Measurements from ENCODE around the gene FAM131C.
"Not testable (repeated sequence)": the region's sequence is repeated elsewhere in the genome, so short reads cannot be mapped to it uniquely, and the experiment has no call there.

FAM131C gene

DNA sequence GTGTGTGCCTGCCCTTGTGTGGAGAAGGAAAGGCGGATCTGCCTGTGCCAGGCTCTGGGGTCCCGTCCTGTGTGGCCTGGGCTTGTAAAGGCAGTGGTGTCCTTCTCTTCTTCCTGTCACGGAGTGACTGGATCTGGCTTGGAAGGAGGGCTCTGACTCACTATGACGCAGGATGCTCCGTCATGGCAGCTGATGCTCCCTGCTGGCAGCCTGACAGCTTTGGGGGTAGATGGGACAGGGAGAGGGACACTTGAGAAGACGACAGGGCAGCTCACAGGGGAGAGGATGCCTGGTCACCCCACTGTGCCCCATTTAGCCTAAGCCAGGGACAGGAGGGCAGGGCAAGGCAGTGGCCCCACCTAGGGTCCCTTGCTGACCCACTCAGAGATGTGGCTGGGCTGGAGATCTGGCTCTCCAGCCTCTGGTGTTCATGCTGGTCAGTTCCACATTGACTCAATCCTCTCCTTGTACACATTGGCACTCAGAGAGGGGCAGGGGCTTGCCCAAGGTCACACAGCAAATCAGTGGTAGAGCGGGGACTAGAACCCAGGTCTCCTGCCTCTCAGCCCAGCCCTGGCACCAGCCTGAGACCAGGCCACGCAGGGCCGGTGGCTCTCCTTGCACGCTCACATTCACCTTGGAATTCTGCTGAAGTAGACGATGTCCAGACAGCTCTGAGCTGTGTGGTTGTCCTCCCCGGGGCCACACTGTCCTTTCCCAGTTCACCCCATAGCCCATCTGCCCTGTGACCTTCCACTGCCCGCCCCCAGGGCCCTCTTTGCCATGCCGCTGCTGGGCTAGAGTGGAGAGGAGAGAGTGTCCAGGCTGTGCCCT is 2.8 kb upstream of the FAM131C start:
- no peak for DNase-seq

GRCh38 chr1:16075337-16076030 is 2.0 kb upstream of the FAM131C start:
- DNase-seq: no peak

DNA sequence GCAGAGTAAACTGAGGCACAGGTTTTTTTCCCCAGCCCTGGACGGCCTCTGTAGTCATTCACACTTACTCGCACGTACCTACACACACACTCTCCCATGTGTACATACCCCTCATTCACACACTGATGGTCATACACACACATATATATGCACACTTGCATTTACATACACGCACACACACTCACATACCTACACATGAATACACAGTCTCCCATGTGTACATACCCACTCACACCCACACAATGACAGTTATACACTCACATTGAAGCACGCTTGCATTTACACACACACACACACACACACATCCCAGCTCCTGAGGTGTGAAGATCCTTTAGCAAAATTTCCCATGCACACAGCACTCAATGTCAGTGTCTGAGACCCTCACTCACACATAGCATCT is 766 bp upstream of the FAM131C start:
- DNase-seq: no peak

DNA sequence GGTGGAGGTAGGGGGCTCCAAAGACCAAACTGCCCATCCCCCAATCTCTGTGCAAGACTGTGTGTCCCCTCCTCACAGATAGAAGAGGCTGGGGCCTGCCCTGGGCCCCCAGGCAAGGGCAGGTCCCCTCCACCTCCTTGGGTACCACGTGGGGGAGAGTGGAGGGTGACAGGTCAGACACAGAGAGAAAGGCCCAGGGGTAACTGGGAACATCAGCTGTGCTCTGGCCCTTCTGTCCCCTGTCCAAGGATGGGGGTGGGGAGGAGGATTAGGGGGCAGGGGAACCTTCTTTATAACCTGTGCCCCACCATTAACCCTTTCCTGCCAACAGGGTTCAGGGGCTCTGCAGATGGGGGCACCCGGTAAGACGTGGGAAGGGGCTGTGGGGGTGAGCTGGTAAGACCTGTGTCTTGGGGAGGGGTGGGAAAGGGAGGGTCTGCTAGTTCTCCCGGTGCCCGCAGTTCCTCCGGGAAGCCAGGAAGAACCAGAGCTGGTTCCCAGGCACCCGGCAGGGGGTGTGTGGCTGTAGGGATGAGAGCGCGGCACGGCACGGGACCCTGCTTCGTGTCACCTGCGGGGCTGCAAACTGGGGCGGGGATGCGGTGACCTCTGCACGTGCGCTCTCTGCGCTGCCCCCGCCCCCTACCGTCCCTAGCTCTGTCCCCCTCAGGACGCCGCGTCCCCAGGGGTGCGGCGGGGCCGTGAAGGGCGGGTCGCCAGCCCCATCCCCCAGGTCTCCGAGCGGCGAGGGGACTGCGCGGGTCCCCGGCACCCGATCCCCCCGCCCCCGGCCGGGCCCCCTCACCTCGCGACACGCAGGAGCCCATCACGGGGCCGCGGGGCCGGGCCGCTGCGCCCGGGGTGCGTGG is 601 bp downstream of the FAM131C start:
- no peak for DNase-seq

- DNase-seq: no peak
Observed at GRCh38 chr1:16072095-16072494, 1.4 kb downstream of the FAM131C start.

- DNase-seq: no peak
Observed at GRCh38 chr1:16071614-16072013, 1.8 kb downstream of the FAM131C start.

GRCh38 chr1:16070640-16071355 is 2.7 kb downstream of the FAM131C start:
- no peak for DNase-seq

- DNase-seq: no peak
Observed at GRCh38 chr1:16068356-16069270, 4.8 kb downstream of the FAM131C start.

GRCh38 chr1:16067933-16068332 is 5.5 kb downstream of the FAM131C start:
- no peak for DNase-seq

- DNase-seq: no peak
Observed at GRCh38 chr1:16067127-16067768, 6.2 kb downstream of the FAM131C start.

GRCh38 chr1:16066245-16066644 is 7.2 kb downstream of the FAM131C start:
- no peak for DNase-seq

- DNase-seq: no peak
Observed at GRCh38 chr1:16065269-16065576, 8.2 kb downstream of the FAM131C start.

DNA sequence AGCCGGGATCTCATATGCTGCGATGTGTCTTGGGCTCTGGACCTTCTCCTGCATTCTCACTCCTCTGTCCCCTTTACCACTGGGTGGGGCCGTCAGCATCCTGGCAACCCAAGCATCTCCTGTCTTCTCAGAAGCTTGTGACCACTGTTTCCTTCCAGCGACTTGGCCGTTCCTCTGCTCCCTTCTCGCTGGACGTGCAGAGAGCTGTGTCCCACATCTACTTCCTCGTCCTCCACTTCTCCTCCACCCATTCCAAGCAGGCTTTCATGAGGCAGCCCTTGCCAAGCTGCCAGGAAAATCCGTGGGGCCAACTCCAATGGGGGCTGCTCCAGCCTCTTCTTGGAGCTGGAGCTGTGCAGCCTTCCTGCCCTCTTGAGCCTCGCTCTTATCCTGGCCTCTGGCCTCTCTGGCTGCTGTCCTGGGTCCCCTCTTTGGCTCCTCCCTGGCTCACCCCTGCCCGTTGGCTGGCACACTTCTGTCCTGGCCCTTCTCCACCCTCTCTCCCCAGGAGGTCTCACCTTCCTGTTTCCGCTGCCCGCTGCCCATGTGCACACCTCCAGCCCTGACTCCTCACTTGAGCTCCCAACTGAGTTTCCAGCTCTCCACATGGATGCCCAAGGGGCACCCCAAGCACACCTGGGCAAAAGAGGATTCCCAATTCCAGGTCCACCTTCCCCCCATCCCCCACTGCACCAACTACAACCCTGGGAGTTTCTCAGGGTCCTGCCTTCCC is 8.7 kb downstream of the FAM131C start:
- DNase-seq: no peak

GRCh38 chr1:16063921-16064320 is 9.5 kb downstream of the FAM131C start:
- DNase-seq: no peak

GRCh38 chr1:16063226-16063829 is 10.1 kb downstream of the FAM131C start:
- no peak for DNase-seq

DNA sequence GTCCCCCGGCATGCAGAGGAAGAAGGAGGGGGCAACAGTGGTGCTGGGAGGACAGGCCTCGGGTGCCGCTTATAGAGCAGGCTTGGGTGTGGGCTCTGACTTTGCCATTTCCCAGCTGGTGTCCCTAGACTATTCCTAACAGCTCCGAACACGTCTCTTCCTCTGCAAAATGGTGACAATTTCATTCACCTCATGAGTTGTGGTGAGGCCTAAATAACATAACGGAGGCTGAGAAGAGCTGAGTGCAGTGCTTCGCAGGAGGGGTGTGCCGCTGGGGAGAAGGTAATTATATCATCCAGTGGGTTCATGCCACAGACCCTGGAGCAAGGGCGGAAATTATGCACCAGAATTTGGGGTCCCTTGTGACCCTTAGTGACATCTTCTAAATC is 10.8 kb downstream of the FAM131C start:
- not testable (repeated sequence) for DNase-seq

DNA sequence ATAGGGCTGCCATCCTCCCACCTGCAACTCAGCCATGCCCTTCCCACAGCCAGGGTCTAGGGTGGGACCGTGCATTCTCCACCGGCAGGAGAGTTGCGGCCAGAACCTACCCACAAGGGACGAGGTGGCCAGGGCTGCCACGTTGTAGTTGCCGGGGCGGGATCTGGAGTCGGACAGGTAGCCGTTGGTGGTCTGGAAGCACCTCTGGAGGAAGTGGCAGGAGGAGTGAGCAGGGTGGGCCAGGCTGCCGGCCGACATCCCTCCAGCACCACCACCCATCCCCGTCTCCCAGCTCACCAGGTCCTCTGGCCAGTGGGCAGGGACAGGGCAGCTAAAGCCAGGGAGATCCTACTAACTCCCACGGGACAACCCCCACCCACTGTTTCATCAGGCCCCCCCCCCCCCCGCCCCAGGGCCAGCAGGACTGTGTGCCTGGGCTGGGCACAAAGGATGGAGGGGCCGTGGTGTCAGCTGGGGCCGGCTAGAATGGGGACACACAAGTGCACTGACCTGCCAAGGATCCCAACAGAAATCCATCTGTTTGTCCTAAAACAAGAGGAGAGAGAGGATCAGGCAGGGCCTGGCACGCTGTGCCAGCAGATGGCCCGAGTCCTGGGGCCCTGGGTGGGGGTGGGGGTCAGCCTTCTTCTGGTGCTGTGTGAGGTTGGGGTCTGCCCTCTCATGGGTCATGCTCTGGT is 11.3 kb downstream of the FAM131C start:
- DNase-seq: not testable (repeated sequence)

GRCh38 chr1:16061266-16061665 is 12.2 kb downstream of the FAM131C start:
- DNase-seq: no peak

DNA sequence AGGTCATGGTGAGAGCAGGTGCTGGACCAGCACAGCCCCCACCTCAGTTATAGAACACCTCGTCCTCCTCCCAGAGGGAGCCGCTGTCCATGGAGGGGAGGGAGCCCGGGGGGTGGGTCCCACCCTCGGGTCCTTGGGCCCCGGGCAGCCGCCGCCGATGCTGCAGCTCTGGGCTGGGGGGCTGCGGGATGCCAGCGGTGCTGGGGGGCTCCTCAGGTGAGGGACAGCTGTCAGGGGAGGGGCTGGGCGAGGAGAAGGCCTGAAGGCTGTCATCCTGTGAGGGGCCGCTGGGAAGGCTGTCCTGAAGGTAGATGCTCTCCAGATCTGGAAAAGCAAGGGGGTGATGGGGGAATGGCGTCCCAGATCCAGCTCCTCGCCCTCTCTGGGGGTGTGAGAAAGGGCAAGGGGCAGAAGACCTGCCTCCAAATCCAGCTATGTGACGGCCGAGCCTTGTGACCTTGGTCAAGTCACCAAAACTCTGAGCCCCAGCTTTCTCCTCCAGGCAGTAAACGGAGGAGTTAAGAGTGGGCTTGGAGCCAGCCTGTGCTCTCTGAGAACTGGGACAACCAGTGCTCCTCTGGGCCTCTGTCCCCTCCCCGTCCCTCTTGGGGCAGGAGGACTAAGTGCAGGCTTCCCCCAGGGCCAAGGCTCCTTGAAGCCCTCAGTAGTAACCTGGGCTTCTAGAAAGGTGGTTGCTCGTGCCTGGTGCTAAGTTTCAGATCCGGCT is 14.9 kb downstream of the FAM131C start:
- not testable (repeated sequence) for DNase-seq

All from SIG-M5 (cell line).